Activated gamma-delta T cell treated with Interleukin-2 at 50 U/mL for 16 hours (primary cell): ENCODE results near the gene ETV5.

Experiments used
- DNase-seq: peaks from one replicate; pipeline ENCODE4 v3.0.0-alpha.2; 2020

ETV5 gene

DNA sequence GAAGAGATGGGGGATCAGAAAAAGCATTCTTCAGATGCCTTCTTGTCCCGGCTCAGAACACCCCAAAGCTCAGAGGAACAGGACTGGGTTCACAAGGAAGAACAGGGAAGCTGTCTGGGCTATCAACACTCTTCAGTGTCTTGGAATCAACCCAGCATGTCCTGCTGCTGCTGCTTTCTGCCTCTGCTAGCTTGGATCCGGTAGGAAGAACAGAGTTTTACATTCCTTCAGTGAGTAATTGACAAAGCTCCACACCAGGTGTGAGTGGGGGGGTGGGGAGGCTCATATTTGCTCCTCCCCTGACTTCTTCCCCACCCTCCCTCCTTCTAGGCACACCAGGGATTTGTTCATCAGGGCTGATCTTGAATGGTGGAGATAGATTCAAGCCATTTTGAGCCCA, 13.1 kb upstream of the ETV5 start:
- no peak for DNase-seq

DNA sequence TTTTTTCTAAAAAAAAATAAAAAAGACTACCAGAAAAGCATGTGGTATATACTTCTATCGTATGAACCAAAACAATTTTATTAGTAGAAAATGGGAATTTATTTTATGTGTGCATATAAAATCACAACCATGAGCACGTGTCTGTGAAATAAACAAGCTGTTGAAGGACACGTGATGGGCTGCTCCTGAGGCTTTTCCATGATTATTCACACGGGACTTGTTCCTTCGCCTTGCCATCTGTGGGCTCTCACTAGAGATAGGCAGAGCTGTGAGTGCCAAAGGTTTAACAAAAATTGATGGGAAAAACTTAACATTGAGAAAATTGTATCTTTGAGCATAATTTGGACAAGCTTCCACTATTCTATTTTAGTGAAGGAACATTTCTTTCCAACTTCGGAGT, 12.4 kb upstream of the ETV5 start:
- DNase-seq = no peak

- DNase-seq = no peak
These were observed 10.6 kb upstream of the ETV5 start for GRCh38 chr3:186119499-186119898.

DNA sequence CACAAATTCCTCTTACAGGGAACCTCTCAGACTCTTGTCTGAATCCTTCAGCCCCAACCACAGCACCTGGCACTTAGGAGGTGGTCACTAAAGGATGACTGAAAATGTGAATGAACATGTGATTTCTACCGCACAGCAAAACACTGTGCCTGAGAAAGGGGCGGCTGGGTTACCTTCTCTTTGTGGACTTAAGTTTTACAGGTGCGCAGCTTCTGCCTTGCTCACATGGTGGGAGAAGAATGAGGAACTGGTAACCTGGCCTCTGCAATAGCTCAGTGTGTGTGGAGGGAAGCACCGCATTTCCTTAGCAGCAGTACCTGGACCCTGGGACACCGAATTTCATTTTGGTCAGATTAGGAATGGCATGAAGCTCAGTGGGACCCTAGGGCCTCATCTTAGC, 9.8 kb upstream of the ETV5 start:
- no peak for DNase-seq

DNA sequence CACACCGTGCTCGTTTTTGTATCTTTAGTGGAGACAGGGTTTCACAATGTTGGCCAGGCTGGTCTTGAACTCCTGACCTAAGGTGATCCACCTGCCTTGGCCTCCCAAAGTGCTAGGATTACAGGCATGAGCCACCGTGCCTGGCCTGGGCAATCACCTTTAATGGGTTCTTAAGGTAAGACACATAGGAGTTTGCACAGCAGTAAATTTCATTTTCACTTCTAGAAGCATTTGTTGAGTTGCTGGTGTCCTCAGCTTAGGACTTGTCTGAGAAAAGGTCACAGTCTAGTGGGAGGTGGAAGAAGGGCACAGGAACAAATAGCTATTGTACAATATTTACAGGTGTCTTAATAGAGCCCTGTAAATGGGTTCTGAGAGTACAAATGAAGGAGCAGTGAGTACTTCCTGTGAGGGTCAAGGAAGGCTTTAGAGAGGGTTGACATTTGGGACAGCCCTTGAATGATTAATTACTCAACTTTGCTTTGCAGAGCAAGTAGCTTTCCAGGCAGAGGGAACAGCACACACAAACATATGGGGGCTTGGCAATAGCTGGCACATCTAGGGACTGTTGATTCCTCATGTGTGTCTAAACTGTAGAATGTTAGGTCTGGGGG, 8.7 kb upstream of the ETV5 start:
- no peak for DNase-seq

- DNase-seq = no peak
These were observed 6.5 kb upstream of the ETV5 start for GRCh38 chr3:186115239-186115996.

DNA sequence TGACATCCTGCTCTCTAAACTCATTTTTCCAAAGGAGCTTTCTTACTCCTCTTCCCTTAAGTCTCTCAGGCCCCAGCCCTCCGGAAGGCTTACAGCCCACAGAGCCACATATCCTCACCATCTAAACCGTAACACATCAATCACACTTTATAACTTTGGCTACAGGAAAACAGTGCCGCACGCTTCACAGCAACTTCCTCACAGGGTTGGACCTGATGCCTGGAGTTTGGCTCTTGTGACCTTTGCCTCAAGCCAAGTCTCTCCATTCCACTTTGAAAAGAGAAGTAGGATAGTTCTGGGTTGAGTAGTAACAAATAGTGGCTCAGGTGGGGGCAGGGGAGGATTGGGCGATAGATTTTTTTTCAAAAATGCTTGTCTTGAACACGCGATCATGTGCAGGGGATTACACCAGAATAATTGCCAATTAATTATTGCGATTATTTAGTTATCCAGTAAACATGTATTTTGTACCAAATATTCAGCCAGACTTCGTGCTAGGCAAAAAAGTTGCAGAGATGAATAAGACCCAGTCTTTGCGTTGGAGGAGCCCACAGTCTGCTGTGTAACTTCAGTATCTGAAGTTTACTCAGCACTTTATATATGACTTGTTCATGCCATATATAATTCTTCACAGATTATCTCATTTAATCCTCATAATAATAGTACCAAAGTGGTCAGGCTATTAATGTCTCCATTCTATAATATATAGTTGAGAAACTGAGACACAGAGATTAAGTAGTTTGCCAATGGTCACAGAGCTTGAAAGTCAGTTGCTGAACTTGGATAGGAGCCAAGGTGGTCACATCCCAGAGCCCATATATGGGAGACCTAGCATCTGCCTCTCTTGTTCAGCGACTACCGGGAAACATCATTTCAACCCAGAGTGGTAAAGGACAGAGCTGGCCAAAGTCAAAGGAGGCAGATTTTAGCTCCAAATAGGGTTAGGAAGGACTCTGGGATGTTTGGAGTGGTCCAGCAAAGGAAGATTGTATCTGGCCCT, 2.4 kb upstream of the ETV5 start:
- DNase-seq = no peak

DNA sequence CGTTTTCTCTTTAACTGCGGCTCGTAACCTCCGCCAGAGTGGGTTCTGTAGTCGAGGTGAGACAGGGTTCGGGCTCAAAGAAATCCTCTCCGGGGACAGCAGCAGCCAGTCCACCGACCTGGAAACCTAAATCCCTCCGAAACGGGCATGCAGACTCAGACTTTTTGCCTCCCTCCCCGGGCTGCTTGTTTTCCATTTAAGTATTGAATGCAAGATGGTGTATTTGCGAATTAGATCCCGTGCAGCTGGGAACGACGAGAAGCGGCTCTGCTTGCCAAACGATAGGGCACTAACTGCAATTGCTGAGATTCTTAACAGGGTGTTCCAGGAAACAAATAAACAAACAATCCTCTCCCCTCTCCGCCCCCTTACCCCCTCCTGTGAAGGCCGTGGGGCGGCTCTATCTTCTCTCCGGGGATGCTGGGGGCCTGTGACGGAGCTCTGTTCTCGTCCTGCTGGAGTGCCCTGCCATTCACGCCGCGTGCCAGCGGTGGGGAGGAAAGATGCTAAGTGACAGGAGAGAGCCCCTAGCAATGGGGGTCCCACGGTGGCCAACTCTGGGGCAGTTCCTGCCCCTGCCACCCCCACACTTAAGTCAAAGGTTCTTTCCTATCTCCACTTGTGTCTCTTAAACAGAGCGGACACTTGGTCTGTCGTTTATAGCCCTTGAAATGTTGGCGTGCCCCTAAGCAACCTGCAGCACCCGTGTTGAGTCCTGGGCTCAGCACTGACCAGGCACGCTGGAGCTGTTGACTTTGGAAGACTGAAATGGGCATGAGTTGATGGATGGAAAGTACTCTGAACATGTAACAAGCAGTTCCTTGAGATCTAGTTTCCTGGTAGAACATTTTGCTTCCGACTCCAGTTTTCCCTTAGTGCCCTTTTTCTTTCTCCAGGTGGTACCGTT, 1.3 kb upstream of the ETV5 start:
- DNase-seq = no peak

- no peak for DNase-seq
These were observed 566 bp downstream of the ETV5 start for GRCh38 chr3:186108106-186108940.

- DNase-seq = peak; percentile 51
These were observed 1.4 kb downstream of the ETV5 start for GRCh38 chr3:186107215-186108105.

DNA sequence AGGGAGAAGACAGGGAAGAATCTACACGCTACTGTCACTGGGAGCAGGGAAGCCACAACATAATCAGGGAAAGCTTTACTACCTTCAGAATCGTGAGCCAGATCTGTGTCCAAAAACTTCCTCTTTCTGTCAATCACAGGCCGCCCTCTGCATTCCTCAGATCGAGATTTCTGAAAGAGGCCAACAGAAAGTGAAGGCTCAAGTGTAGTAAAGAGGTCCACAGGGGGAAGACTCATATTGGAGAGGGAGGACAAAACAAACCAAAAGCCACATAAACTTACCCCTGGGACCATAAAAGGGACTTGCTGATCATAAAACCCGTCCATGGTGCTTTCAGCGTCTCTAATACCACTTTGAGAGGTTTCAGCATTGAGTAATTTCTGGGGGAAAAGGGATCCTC, 3.3 kb downstream of the ETV5 start:
- DNase-seq = no peak

GRCh38 chr3:186102687-186103086, 6.2 kb downstream of the ETV5 start:
- DNase-seq = no peak

GRCh38 chr3:186100398-186100797, 8.5 kb downstream of the ETV5 start:
- no peak for DNase-seq

GRCh38 chr3:186099178-186099577, 9.7 kb downstream of the ETV5 start:
- DNase-seq = no peak

GRCh38 chr3:186098740-186099139, 10.1 kb downstream of the ETV5 start:
- DNase-seq = no peak

GRCh38 chr3:186097663-186098451, 11.0 kb downstream of the ETV5 start:
- no peak for DNase-seq

DNA sequence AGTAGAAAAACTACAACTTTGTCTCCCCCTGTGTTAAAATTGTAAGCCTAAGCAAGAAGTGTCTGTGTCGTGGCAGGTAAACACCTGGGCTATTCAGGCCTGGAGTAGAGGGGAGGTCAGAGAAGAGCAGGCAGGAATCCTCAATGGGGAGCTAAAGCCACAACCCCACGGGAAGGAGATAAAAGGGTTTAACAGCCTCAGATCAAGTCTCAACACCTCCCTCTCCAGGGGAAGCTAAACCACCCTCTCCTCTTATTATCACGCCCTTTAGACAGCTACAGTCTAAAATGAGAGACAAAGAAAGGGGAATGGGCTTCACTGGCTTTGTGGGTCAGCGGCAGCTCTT, 11.6 kb downstream of the ETV5 start:
- no peak for DNase-seq

GRCh38 chr3:186096290-186096689, 12.6 kb downstream of the ETV5 start:
- DNase-seq = no peak

DNA sequence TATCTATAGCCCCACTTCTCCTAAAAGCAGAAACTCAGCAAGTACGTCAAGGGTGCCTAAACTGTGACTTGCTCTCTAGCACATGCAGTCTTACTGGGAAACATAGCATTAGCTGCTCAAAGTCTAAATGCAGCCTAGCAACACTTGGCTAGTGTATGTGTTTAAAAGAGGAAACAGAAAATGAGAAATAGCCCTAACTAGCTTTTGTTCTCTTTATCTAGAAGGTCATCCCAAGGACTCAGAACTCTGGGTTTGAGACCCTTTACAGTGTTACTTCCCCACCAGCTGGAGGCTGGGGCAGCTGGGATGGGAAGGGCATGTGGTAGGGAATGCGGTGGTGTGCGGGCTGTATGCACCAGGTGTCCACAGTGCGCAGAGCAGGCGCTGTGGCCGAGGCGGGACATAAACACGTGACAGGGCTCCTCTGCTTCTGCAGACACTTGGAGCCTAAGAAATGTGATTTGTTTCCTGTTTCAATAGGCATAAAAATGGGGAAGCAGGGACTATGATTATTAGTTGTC, 13.3 kb downstream of the ETV5 start:
- DNase-seq = no peak
